AG09319 (cell line): ENCODE results near the gene ESYT2.

Experiments
- DNase-seq: peaks from one replicate; pipeline ENCODE4 v3.0.0-alpha.2; 2010; ENCODE audit warnings: low read depth; ENCODE audit errors: extremely low read depth
- CTCF ChIP-seq: IDR thresholded peaks from 2 replicates; pipeline ENCODE4 v1.5.1; 2011; ENCODE audit warnings: low read depth, mild to moderate bottlenecking, inconsistent platforms, low read length, moderate library complexity

The ESYT2 gene

GRCh38 chr7:158804335-158804734, 25.0 kb downstream of the ESYT2 start:
- no peak for TF ChIP-seq CTCF
- no peak for DNase-seq

GRCh38 chr7:158803367-158803969, 25.8 kb downstream of the ESYT2 start:
- DNase-seq, result no peak
- TF ChIP-seq CTCF, result no peak

- DNase-seq, result no peak
- TF ChIP-seq CTCF, result no peak
These were observed 26.6 kb downstream of the ESYT2 start for GRCh38 chr7:158802535-158803366.

GRCh38 chr7:158798741-158799140, 30.6 kb downstream of the ESYT2 start:
- no peak for TF ChIP-seq CTCF
- no peak for DNase-seq

GRCh38 chr7:158796667-158797066, 32.6 kb downstream of the ESYT2 start:
- no peak for TF ChIP-seq CTCF
- DNase-seq, result no peak

GRCh38 chr7:158795272-158795671, 34.0 kb downstream of the ESYT2 start:
- TF ChIP-seq CTCF, result no peak
- no peak for DNase-seq

- TF ChIP-seq CTCF, result no peak
These were observed 38.2 kb downstream of the ESYT2 start for GRCh38 chr7:158791107-158791506.

More at GRCh38 chr7:158791107-158791506, 38.2 kb downstream of the ESYT2 start:
- no peak for DNase-seq
